ENCODE results near the gene PARN. TPM values are rescaled to one million over a fixed set of nuclear protein-coding genes. Genes with fewer than 3 reads are reported as not detected.

The PARN gene
- total and polyA plus RNA-seq, 2 of the 4 experiments (the other 2 are of a cell fraction): 24.6 to 25.1 TPM

DNA sequence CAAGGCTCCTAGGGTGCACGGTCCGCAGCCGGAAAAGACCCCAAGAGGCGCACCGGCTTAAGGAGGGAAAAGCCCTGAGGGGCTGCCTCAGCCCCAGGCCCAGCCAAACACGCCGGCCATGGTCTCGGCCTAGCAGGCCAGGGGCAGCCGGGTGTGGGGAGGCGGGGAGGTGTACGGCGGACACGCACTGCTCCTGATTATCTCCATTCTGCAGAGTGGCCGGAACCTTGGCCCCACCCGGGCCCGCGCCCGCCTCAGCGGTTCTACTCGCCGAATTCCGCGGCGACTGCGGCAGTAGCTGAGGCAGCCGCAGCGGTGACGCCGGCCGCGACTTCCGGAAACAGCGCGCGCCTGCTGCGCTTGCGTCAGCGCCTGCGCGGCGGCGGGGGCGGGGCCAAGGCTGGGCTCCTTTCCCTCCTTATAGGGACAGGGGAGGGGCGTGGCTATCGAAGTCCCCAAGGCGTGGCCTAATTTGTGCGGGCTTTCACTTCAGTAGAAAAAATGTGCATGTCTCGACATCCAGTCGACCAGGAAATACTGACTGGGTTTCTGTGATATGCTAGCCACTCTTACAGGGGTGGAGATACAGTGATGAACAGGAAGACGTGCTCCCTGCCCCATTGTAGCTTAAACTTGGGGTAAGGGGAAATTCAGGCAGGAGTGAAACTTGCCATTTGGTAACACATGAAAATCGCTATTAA is at the start of gene PARN (continued):
- TF ChIP-seq MAZ (IDR thresholded peaks at IDR 0.05; ENCODE audit: borderline replicate concordance, low read depth, low read length) (peak; percentile 75; the same call in 1 of the 2 replicates), RAD21 (IDR thresholded peaks at IDR 0.05; ENCODE audit: low read length) (no peak), RCOR1 (IDR thresholded peaks at IDR 0.05; ENCODE audit: insufficient replicate concordance, low read length) (no peak), NFE2L2 (IDR thresholded peaks at IDR 0.05; ENCODE audit: low read depth, low read length) (no peak)
- TF ChIP-seq, protein P1, sequence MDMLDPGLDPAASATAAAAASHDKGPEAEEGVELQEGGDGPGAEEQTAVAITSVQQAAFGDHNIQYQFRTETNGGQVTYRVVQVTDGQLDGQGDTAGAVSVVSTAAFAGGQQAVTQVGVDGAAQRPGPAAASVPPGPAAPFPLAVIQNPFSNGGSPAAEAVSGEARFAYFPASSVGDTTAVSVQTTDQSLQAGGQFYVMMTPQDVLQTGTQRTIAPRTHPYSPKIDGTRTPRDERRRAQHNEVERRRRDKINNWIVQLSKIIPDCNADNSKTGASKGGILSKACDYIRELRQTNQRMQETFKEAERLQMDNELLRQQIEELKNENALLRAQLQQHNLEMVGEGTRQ (IDR thresholded peaks at IDR 0.05; ENCODE audit: low read depth, low read length): no peak
